ENCODE measurements around the gene CERS6. TPM values are rescaled to one million over a fixed set of nuclear protein-coding genes. Genes with fewer than 3 reads are reported as not detected.
"Not testable (repeated sequence)": the region's sequence is repeated elsewhere in the genome, so short reads cannot be mapped to it uniquely, and the experiment has no call there.

The CERS6 gene
- polyA plus RNA-seq, 6 donors from 2014 or later = 5.8 to 11.9 (median 9.1) TPM

GRCh38 chr2:168650139-168650538 lies 194.1 kb downstream of the CERS6 start:
- Mint-ChIP-seq H3K9me3 (peaks cover 0 to 6% (median 4%) of the 10 kb centered on the region in 7 donors), H3K27ac (peak overlapping the region in 2 of 6 donors; percentile 66 to 68), H3K4me3 (peak overlapping the region in 1 of 8 donors; percentile 25), H3K36me3 (peaks cover 0 to 10% of the 10 kb centered on the region in 2 donors), H3K4me1 (peaks cover 9 to 23% (median 22%) of the 10 kb centered on the region in 3 donors), H3K27me3 (no peaks in the 10 kb centered on the region)
- DNase-seq = no peak
- ATAC-seq (ENCODE audit: low read depth in 2 of 2) = no peak

GRCh38 chr2:168650781-168651180 lies 194.7 kb downstream of the CERS6 start:
- no peak for DNase-seq
- Mint-ChIP-seq H3K36me3 (peaks cover 0 to 14% of the 10 kb centered on the region in 2 donors), H3K27ac (peak overlapping the region in 1 of 6 donors; percentile 21), H3K4me3 (no peak overlapping the region), H3K9me3 (peaks cover 0 to 6% (median 1%) of the 10 kb centered on the region in 7 donors), H3K27me3 (no peaks in the 10 kb centered on the region), H3K4me1 (peaks cover 9 to 23% (median 22%) of the 10 kb centered on the region in 3 donors)
- ATAC-seq (ENCODE audit: low read depth in 2 of 2) = no peak

- Mint-ChIP-seq H3K9me3 (peaks cover 0 to 2% (median 0%) of the 10 kb centered on the region in 7 donors), H3K36me3 (peaks cover 0 to 14% of the 10 kb centered on the region in 2 donors), H3K27me3 (no peaks in the 10 kb centered on the region), H3K27ac (no peak overlapping the region), H3K4me1 (peaks cover 9 to 23% (median 22%) of the 10 kb centered on the region in 3 donors), H3K4me3 (no peak overlapping the region)
- ATAC-seq (ENCODE audit: low read depth in 2 of 2) (no peak), DNase-seq (no peak)
Measured at GRCh38 chr2:168652997-168653921, 197.2 kb downstream of the CERS6 start.

- ATAC-seq (ENCODE audit: low read depth in 2 of 2) (no peak), DNase-seq (no peak)
- no peak overlapping the region for H3K27ac Mint-ChIP-seq
- H3K9me3 Mint-ChIP-seq = peaks cover 0 to 2% (median 0%) of the 10 kb centered on the region in 7 donors
- H3K27me3 Mint-ChIP-seq = no peaks in the 10 kb centered on the region
- H3K4me1 Mint-ChIP-seq = peaks cover 7 to 21% (median 19%) of the 10 kb centered on the region in 3 donors
- H3K4me3 Mint-ChIP-seq = no peak overlapping the region
- H3K36me3 Mint-ChIP-seq = peaks cover 0 to 14% of the 10 kb centered on the region in 2 donors
Measured at GRCh38 chr2:168654705-168655104, 198.6 kb downstream of the CERS6 start.

GRCh38 chr2:168655207-168655606 lies 199.1 kb downstream of the CERS6 start:
- peaks cover 0 to 14% of the 10 kb centered on the region in 2 donors for H3K36me3 Mint-ChIP-seq
- peaks cover 6 to 17% (median 14%) of the 10 kb centered on the region in 3 donors for H3K4me1 Mint-ChIP-seq
- H3K27me3 Mint-ChIP-seq = no peaks in the 10 kb centered on the region
- H3K9me3 Mint-ChIP-seq = peaks cover 0 to 2% (median 0%) of the 10 kb centered on the region in 7 donors
- DNase-seq = no peak
- no peak for ATAC-seq (ENCODE audit: low read depth in 2 of 2)
- H3K27ac Mint-ChIP-seq = no peak overlapping the region
- H3K4me3 Mint-ChIP-seq = no peak overlapping the region

- ATAC-seq (ENCODE audit: low read depth in 2 of 2); H3K9me3 Mint-ChIP-seq; DNase-seq; H3K27me3 Mint-ChIP-seq; H3K27ac Mint-ChIP-seq; H3K4me3 Mint-ChIP-seq; H3K4me1 Mint-ChIP-seq: not testable (repeated sequence)
- H3K36me3 Mint-ChIP-seq = peaks cover 0 to 14% of the 10 kb centered on the region in 2 donors
Measured at GRCh38 chr2:168657378-168657777, 201.3 kb downstream of the CERS6 start.

- Mint-ChIP-seq H3K4me3 (no peak overlapping the region), H3K9me3 (peaks cover 0 to 2% (median 0%) of the 10 kb centered on the region in 7 donors), H3K27me3 (no peaks in the 10 kb centered on the region), H3K27ac (no peak overlapping the region), H3K4me1 (peaks cover 0 to 3% (median 0%) of the 10 kb centered on the region in 3 donors), H3K36me3 (peaks cover 0 to 14% of the 10 kb centered on the region in 2 donors)
- DNase-seq = no peak
- ATAC-seq (ENCODE audit: low read depth in 2 of 2) = no peak
Measured at GRCh38 chr2:168658706-168659105, 202.6 kb downstream of the CERS6 start.

GRCh38 chr2:168660870-168661862 lies 205.1 kb downstream of the CERS6 start:
- DNase-seq = no peak
- Mint-ChIP-seq H3K36me3 (no peaks in the 10 kb centered on the region), H3K4me1 (peaks cover 0 to 5% (median 3%) of the 10 kb centered on the region in 3 donors), H3K27ac (no peak overlapping the region), H3K4me3 (no peak overlapping the region), H3K9me3 (no peaks in the 10 kb centered on the region), H3K27me3 (no peaks in the 10 kb centered on the region)
- ATAC-seq (ENCODE audit: low read depth in 2 of 2) = no peak

- Mint-ChIP-seq H3K27ac (peak overlapping the region in 1 of 6 donors; percentile 34), H3K27me3 (no peaks in the 10 kb centered on the region), H3K9me3 (no peaks in the 10 kb centered on the region), H3K36me3 (no peaks in the 10 kb centered on the region), H3K4me1 (peaks cover 0 to 5% (median 3%) of the 10 kb centered on the region in 3 donors), H3K4me3 (no peak overlapping the region)
- no peak for DNase-seq
- ATAC-seq (ENCODE audit: low read depth in 2 of 2) = no peak
Measured at GRCh38 chr2:168661863-168662256, 205.8 kb downstream of the CERS6 start.

- peaks cover 0 to 5% (median 3%) of the 10 kb centered on the region in 3 donors for H3K4me1 Mint-ChIP-seq
- H3K27ac Mint-ChIP-seq = no peak overlapping the region
- no peak overlapping the region for H3K4me3 Mint-ChIP-seq
- H3K36me3 Mint-ChIP-seq = no peaks in the 10 kb centered on the region
- DNase-seq (no peak), ATAC-seq (ENCODE audit: low read depth in 2 of 2) (no peak)
- no peaks in the 10 kb centered on the region for H3K27me3 Mint-ChIP-seq
- H3K9me3 Mint-ChIP-seq = no peaks in the 10 kb centered on the region
Measured at GRCh38 chr2:168662651-168663208, 206.7 kb downstream of the CERS6 start.

- Mint-ChIP-seq H3K36me3 (no peaks in the 10 kb centered on the region), H3K9me3 (no peaks in the 10 kb centered on the region), H3K4me1 (peaks cover 0 to 5% (median 3%) of the 10 kb centered on the region in 3 donors), H3K27ac (no peak overlapping the region), H3K4me3 (no peak overlapping the region), H3K27me3 (no peaks in the 10 kb centered on the region)
- no peak for ATAC-seq (ENCODE audit: low read depth in 2 of 2)
- DNase-seq = no peak
Measured at GRCh38 chr2:168663993-168664392, 207.9 kb downstream of the CERS6 start.

GRCh38 chr2:168664715-168665114 lies 208.6 kb downstream of the CERS6 start:
- H3K4me3 Mint-ChIP-seq; ATAC-seq (ENCODE audit: low read depth in 2 of 2); H3K9me3 Mint-ChIP-seq; H3K4me1 Mint-ChIP-seq; DNase-seq; H3K27me3 Mint-ChIP-seq; H3K36me3 Mint-ChIP-seq: not testable (repeated sequence)
- H3K27ac Mint-ChIP-seq = peak overlapping the region in 1 of 6 donors; percentile 6

- Mint-ChIP-seq H3K27ac (peak overlapping the region in 1 of 6 donors; percentile 0), H3K4me1 (peaks cover 0 to 3% (median 3%) of the 10 kb centered on the region in 3 donors)
Measured at GRCh38 chr2:168666339-168666738, 210.3 kb downstream of the CERS6 start.

More at GRCh38 chr2:168666339-168666738, 210.3 kb downstream of the CERS6 start:
- no peaks in the 10 kb centered on the region for H3K27me3 Mint-ChIP-seq
- no peaks in the 10 kb centered on the region for H3K9me3 Mint-ChIP-seq
- no peaks in the 10 kb centered on the region for H3K36me3 Mint-ChIP-seq
- H3K4me3 Mint-ChIP-seq = no peak overlapping the region
- DNase-seq = no peak
- no peak for ATAC-seq (ENCODE audit: low read depth in 2 of 2)

All from naive B cell (primary cell).